22Rv1 (cell line): ENCODE results near the gene TMC7.

ENCODE experiments used
- CTCF ChIP-seq: fragments of 450-650 bp; IDR thresholded peaks from 2 replicates; pipeline ENCODE4 v1.5.1; 2017; ENCODE audit warnings: mild to moderate bottlenecking
- ZFX ChIP-seq: fragments of 450-650 bp; IDR thresholded peaks from 2 replicates; pipeline ENCODE4 v1.6.1; 2017; ENCODE audit warnings: antibody characterized with exemption, borderline replicate concordance

GRCh38 chr16:19106625-19107020 is 122.9 kb downstream of the TMC7 start:
- TF ChIP-seq CTCF (no peak), ZFX (no peak)
